Type B pancreatic cell (in vitro differentiated cells): ENCODE data around the gene TMEM233. TPM values are rescaled to one million over a fixed set of nuclear protein-coding genes. Genes with fewer than 3 reads are reported as not detected.

Source experiments
- DNase-seq: peaks from one replicate; pipeline ENCODE4 v3.0.0; 2021; ENCODE audit warnings: mixed read lengths; ENCODE audit not compliant: unreplicated experiment; ENCODE audit errors: extremely low spot score
- H3K27ac Mint-ChIP-seq: 2 replicates; pipeline ENCODE4 v1.8.0; 2021; ENCODE audit warnings: mild to moderate bottlenecking, mixed read lengths
- H3K27me3 Mint-ChIP-seq: 2 replicates; pipeline ENCODE4 v1.8.0; 2021; ENCODE audit warnings: mixed read lengths
- H3K36me3 Mint-ChIP-seq: 2 replicates; pipeline ENCODE4 v1.8.0; 2021; ENCODE audit warnings: mixed read lengths
- H3K4me1 Mint-ChIP-seq: one replicate; pipeline ENCODE4 v1.8.0; 2021; ENCODE audit warnings: mixed read lengths; ENCODE audit not compliant: unreplicated experiment
- H3K4me3 Mint-ChIP-seq: 2 replicates; pipeline ENCODE4 v1.8.0; 2021; ENCODE audit warnings: mild to moderate bottlenecking, mixed read lengths
- H3K9me3 Mint-ChIP-seq: 2 replicates; pipeline ENCODE4 v1.8.0; 2021; ENCODE audit warnings: mixed read lengths
- long read RNA-seq: library from polyadenylated mRNA; unstranded; transcript quantifications from one replicate; pipeline ENCODE4 v2.0.0, GENCODE V29; 2020
- total RNA-seq: library from RNA; stranded (reverse); gene quantifications from 2 replicates; pipeline ENCODE4 v1.2.1, GENCODE V29; 2021; ENCODE audit warnings: low replicate concordance
- TF ChIP-seq, protein P1 (sequence below): fragments of 200-600 bp; sonication (generic); conservative IDR thresholded peaks from 2 replicates; pipeline ENCODE4 v1.5.0; 2021; ENCODE audit warnings: antibody characterized with exemption, mild to moderate bottlenecking

The TMEM233 gene
- total RNA-seq: not detected in 2 replicates
- long read RNA-seq, partial matches to known transcripts: 0 of 1 reads
- long read RNA-seq, other reads (novel, unspliced or antisense): 1 of 1 reads

DNA sequence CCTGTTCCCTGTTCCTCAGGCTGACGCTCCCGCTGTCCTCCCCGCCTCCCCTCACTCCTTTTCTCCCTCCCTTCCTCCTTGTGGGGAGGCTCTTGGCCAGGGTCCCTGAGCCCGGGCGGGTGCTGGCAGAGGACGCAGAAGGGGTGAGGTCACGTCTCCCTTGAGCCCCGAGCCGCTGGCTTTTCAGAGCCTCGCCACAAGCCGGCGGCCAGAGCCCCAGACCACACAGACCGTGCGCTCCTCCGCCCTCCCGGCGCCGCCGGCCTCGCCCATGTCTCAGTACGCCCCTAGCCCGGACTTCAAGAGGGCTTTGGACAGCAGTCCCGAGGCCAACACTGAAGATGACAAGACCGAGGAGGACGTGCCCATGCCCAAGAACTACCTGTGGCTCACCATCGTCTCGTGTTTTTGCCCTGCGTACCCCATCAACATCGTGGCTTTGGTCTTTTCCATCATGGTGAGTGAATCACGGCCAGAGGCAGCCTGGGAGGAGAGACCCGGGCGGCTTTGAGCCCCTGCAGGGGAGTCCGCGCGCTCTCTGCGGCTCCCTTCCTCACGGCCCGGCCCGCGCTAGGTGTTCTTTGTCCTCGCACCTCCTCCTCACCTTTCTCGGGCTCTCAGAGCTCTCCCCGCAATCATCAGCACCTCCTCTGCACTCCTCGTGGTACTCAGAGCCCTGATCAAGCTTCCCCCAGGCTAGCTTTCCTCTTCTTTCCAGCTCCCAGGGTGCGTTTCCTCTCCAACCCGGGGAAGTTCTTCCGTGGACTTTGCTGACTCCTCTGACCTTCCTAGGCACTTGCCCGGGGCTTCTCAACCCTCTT lies at the start of gene TMEM233:
TSS of gene TMEM233 (plus strand) at position 197 of the 821 bp plus-strand sequence. CDS start at position 272, 75 bp downstream.
- TF ChIP-seq, protein P1, sequence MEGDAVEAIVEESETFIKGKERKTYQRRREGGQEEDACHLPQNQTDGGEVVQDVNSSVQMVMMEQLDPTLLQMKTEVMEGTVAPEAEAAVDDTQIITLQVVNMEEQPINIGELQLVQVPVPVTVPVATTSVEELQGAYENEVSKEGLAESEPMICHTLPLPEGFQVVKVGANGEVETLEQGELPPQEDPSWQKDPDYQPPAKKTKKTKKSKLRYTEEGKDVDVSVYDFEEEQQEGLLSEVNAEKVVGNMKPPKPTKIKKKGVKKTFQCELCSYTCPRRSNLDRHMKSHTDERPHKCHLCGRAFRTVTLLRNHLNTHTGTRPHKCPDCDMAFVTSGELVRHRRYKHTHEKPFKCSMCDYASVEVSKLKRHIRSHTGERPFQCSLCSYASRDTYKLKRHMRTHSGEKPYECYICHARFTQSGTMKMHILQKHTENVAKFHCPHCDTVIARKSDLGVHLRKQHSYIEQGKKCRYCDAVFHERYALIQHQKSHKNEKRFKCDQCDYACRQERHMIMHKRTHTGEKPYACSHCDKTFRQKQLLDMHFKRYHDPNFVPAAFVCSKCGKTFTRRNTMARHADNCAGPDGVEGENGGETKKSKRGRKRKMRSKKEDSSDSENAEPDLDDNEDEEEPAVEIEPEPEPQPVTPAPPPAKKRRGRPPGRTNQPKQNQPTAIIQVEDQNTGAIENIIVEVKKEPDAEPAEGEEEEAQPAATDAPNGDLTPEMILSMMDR: no peak
- Mint-ChIP-seq H3K9me3 (no peaks in the 10 kb centered on the region), H3K27ac (no peak within 1 kb of the TSS), H3K4me3 (peak within 1 kb of the TSS; percentile 75), H3K27me3 (peaks cover 100% of the 10 kb centered on the region), H3K4me1 (peaks cover 4% of the 10 kb centered on the region), H3K36me3 (no peaks in the 10 kb centered on the region)
- no peak for DNase-seq

DNA sequence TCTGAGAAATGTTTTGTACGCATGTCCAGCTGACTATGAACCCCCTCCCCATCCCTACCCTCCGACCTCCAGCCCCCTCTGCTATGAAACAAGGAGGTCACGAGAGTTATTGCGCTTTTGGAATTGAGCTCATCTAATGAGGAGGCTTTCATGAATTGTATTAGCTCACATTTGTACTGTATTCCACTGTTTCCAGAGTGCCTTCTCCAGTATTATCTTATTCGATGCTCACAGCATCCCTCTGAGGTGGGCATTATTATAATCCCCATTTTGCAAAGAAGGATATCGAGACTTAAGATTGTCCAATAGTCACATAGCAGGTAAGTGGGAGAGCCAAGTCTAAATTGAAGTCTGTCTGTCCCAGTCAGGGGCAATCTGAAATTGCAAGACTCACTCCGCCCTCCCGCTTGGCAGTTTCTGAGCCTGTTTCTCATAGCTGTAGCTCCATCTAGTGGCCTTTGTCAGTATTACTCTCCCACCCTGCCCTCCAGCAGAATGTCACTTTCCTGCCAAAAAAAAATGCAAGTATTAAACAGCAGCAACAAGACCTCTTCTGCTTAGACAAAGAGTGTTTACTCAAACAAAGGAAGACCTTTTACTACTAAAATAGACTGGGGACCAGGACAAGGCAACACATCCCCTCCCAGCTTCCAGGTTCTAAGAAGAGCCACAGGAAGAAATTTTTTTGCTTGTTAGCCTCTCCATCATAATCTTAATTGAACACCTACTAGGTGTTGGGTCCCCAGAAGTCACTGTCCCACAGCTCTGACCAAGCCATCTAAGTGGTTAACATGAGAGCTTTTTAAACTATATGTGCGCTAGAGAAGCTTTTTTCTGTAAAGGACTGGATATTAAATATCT lies 48.6 kb upstream of the TMEM233 start:
- Mint-ChIP-seq H3K27me3 (peaks cover 44% of the 10 kb centered on the region), H3K9me3 (no peaks in the 10 kb centered on the region), H3K36me3 (no peaks in the 10 kb centered on the region), H3K4me3 (no peak overlapping the region), H3K27ac (no peak overlapping the region), H3K4me1 (no peaks in the 10 kb centered on the region)
- TF ChIP-seq, protein P1: peak; percentile 94
- no peak for DNase-seq

DNA sequence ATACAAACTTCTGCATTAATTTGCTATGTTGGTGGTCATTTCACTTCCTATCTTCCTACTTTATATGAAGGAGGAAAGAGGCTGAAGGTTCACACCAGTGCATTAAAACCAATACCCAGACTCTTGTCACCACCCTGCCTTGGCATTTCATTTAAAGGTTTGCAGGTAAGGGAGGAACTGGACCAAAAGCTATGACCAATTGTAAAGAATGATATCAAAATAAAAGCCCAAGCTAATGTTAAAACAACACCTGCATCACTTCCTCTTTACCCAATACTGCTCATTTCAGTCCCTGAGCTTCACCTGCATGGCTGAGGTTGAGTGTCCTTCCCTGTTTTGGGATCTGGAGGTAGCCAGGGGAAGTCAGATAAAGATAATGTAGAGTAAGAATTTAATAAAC lies 47.2 kb upstream of the TMEM233 start:
- H3K4me3 Mint-ChIP-seq: no peak overlapping the region
- H3K27ac Mint-ChIP-seq: no peak overlapping the region

DNA sequence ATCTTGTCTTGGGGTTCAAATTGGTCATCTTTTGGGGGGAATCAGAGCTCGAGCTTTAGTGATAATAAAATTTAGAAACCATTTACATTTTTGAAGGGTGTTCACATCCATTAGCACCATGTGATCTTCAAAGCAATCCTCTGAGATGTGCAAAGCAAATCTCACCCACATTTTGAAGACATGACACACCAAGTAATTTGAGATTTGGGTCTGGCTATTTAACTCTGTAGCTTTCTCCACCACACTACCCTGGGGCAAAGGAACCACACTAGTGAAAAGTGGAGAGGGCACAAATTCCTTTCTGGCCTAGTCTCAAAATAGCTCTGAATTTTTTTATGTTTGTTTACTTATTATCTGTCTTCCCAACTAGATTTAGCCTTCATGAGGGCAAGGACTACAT lies 46.6 kb upstream of the TMEM233 start:
- H3K27me3 Mint-ChIP-seq: peaks cover 43% of the 10 kb centered on the region
- TF ChIP-seq, protein P1: no peak
- no peak overlapping the region for H3K4me3 Mint-ChIP-seq
- no peak overlapping the region for H3K27ac Mint-ChIP-seq
- H3K36me3 Mint-ChIP-seq: no peaks in the 10 kb centered on the region
- no peak for DNase-seq
- H3K4me1 Mint-ChIP-seq: no peaks in the 10 kb centered on the region
- no peaks in the 10 kb centered on the region for H3K9me3 Mint-ChIP-seq

More for the DNA sequence above, 47.2 kb upstream of the TMEM233 start:
- no peaks in the 10 kb centered on the region for H3K4me1 Mint-ChIP-seq
- DNase-seq: no peak
- H3K27me3 Mint-ChIP-seq: peaks cover 47% of the 10 kb centered on the region
- TF ChIP-seq, protein P1: no peak
- no peaks in the 10 kb centered on the region for H3K36me3 Mint-ChIP-seq
- no peaks in the 10 kb centered on the region for H3K9me3 Mint-ChIP-seq

DNA sequence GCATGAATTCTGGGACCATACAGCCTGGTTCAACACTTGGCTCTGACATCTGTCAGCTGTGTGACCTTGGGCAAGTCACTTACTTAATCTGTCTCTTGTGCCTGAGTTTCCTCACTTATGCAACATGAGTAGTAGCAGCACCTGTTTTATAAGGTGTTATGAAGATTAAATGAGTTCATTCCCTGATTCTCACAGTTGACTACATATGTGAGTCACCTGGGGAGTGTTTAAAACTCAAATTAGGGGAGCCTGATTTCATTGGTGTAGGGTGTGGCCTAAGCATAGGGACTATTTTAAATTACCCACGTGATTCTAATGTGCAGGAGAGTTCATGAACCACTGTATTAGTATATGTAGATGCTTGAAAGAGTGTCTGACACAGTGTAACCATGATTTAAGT lies 36.7 kb upstream of the TMEM233 start:
- H3K4me3 Mint-ChIP-seq: no peak overlapping the region
- DNase-seq: no peak
- H3K27ac Mint-ChIP-seq: no peak overlapping the region
- TF ChIP-seq, protein P1: no peak
- no peaks in the 10 kb centered on the region for H3K4me1 Mint-ChIP-seq
- no peaks in the 10 kb centered on the region for H3K9me3 Mint-ChIP-seq
- no peaks in the 10 kb centered on the region for H3K36me3 Mint-ChIP-seq
- H3K27me3 Mint-ChIP-seq: peaks cover 16% of the 10 kb centered on the region
